OCI-LY7 (cell line): ENCODE results near the gene SYVN1. TPM values are rescaled to one million over a fixed set of nuclear protein-coding genes. Genes with fewer than 3 reads are reported as not detected.

Source experiments
- BruUV-seq: library from RNA; stranded (reverse); fragments of 400-500 nt; replicated peaks from 2 replicates; lab custom pipeline; 2021; lab: Mats Ljungman, UMichigan
- CTCF ChIA-PET: fragments of 300-600 bp; sonication (Branson Sonifier 250); formaldehyde crosslinking; loops from one replicate; lab custom pipeline; 2022; ENCODE audit warnings: antibody characterized with exemption; ENCODE audit not compliant: unreplicated experiment; lab: Charles Lee
- POLR2A ChIA-PET: fragments of 300-600 bp; sonication (Branson Sonifier 250); formaldehyde crosslinking; loops from one replicate; lab custom pipeline; 2022; ENCODE audit warnings: antibody characterized with exemption; lab: Charles Lee
- DNase-seq: peaks from one replicate; pipeline ENCODE4 v3.0.0-alpha.2; 2015; ENCODE audit warnings: low spot score
- H2AFZ ChIP-seq: fragments of 200-600 bp; sonication (generic), shearing (Covaris generic); 2 replicates; pipeline ENCODE4 v1.6.1; 2014; ENCODE audit warnings: mild to moderate bottlenecking, antibody characterized with exemption, low read length, moderate library complexity
- H3K27ac ChIP-seq: fragments of 200-600 bp; sonication (generic); 2 replicates; pipeline ENCODE4 v1.5.1; 2014; ENCODE audit warnings: mixed run types, low read depth, mild to moderate bottlenecking, moderate library complexity, low read length, inconsistent platforms; ENCODE audit not compliant: poor library complexity, severe bottlenecking
- H3K36me3 ChIP-seq: fragments of 200-600 bp; sonication (generic); 2 replicates; pipeline ENCODE4 v1.6.1; 2014; ENCODE audit warnings: mild to moderate bottlenecking, antibody characterized with exemption, low read length, moderate library complexity, mixed read lengths; ENCODE audit not compliant: insufficient read depth
- H3K4me1 ChIP-seq: fragments of 200-600 bp; sonication (generic); 2 replicates; pipeline ENCODE4 v1.5.1; 2014; ENCODE audit warnings: mild to moderate bottlenecking, low read length; ENCODE audit not compliant: insufficient read depth, poor library complexity, severe bottlenecking
- H3K4me2 ChIP-seq: fragments of 200-600 bp; sonication (generic); 2 replicates; pipeline ENCODE4 v1.6.1; 2014; ENCODE audit warnings: mild to moderate bottlenecking, low read length
- H3K4me3 ChIP-seq: fragments of 200-600 bp; sonication (generic); 2 replicates; pipeline ENCODE4 v1.5.1; 2014; ENCODE audit warnings: mild to moderate bottlenecking, low read depth, low read length; ENCODE audit not compliant: poor library complexity, severe bottlenecking
- H3K79me2 ChIP-seq: fragments of 200-600 bp; sonication (generic); 2 replicates; pipeline ENCODE4 v1.6.1; 2016; ENCODE audit warnings: low read depth, mild to moderate bottlenecking, low read length, moderate library complexity, mixed read lengths; ENCODE audit not compliant: insufficient read depth
- H3K9me2 ChIP-seq: fragments of 200-600 bp; sonication (generic); 2 replicates; pipeline ENCODE4 v1.6.1; 2016; ENCODE audit warnings: mild to moderate bottlenecking, low read length, mixed read lengths; ENCODE audit not compliant: insufficient read depth
- H3K9me3 ChIP-seq: fragments of 200-600 bp; sonication (generic); 2 replicates; pipeline ENCODE4 v1.6.1; 2014; ENCODE audit warnings: mild to moderate bottlenecking, mixed run types, low read length, mixed read lengths
- H4K20me1 ChIP-seq: fragments of 200-600 bp; sonication (generic); 2 replicates; pipeline ENCODE4 v1.6.1; 2014; ENCODE audit warnings: mild to moderate bottlenecking, antibody characterized with exemption, low read length, moderate library complexity, mixed read lengths; ENCODE audit not compliant: insufficient read depth
- EZH2phosphoT487 ChIP-seq: fragments of 200-600 bp; sonication (generic); IDR thresholded peaks from 2 replicates; pipeline ENCODE4 v1.6.1; 2018; ENCODE audit warnings: low read depth, borderline replicate concordance, mild to moderate bottlenecking, mixed run types, antibody characterized with exemption, low read length, moderate library complexity, mixed read lengths
- intact Hi-C: fragments of 100-400 bp; cut with micrococcal nuclease; formaldehyde crosslinking; loops from one replicate; pipeline ENCODE4 v1.10.0; 2022; ENCODE audit not compliant: unreplicated experiment
- total RNA-seq, 2 experiments: library from RNA; depleted of rRNA in 1 of 2; stranded (reverse); fragments of >200 nt in 1 of 2; shearing (Covaris generic) in 1 of 2; gene quantifications; 2 replicates each; pipeline ENCODE4 v1.2.3, GENCODE V29; 2014 to 2022
- TF ChIP-seq, protein P1 (sequence below): fragments of 200-600 bp; sonication (generic); conservative IDR thresholded peaks from 2 replicates; pipeline ENCODE4 v1.5.1; 2014; ENCODE audit warnings: mild to moderate bottlenecking, antibody characterized with exemption, low read length, moderate library complexity, mixed read lengths

The SYVN1 gene
- total RNA-seq, 2 experiments from 2014 or later = 134 to 310 TPM

GRCh38 chr11:65136515-65137096, 2.3 kb upstream of the SYVN1 start:
- H3K4me2 ChIP-seq = peak overlapping the region; percentile 99
- no peaks in the 10 kb centered on the region for H3K9me3 ChIP-seq
- H3K4me1 ChIP-seq = peaks cover 21% of the 10 kb centered on the region
- POLR2A ChIA-PET = interaction anchor here (1.5 to 6.1 kb wide), 4 partner anchors 11 to 213 kb away, joined by 5 to 47 read pairs (median 10); partner anchors contain the start of genes FAU, MRPL49, PPP2R5B and SPDYC
- peaks cover 31% of the 10 kb centered on the region for H3K79me2 ChIP-seq
- no peak for DNase-seq
- H3K9me2 ChIP-seq = no peaks in the 10 kb centered on the region
- TF ChIP-seq, protein P1, sequence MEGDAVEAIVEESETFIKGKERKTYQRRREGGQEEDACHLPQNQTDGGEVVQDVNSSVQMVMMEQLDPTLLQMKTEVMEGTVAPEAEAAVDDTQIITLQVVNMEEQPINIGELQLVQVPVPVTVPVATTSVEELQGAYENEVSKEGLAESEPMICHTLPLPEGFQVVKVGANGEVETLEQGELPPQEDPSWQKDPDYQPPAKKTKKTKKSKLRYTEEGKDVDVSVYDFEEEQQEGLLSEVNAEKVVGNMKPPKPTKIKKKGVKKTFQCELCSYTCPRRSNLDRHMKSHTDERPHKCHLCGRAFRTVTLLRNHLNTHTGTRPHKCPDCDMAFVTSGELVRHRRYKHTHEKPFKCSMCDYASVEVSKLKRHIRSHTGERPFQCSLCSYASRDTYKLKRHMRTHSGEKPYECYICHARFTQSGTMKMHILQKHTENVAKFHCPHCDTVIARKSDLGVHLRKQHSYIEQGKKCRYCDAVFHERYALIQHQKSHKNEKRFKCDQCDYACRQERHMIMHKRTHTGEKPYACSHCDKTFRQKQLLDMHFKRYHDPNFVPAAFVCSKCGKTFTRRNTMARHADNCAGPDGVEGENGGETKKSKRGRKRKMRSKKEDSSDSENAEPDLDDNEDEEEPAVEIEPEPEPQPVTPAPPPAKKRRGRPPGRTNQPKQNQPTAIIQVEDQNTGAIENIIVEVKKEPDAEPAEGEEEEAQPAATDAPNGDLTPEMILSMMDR = no peak
- TF ChIP-seq EZH2phosphoT487 = no peak
- H4K20me1 ChIP-seq = no peaks in the 10 kb centered on the region
- peak overlapping the region; percentile 98 for H3K27ac ChIP-seq
- H3K36me3 ChIP-seq = peaks cover 24% of the 10 kb centered on the region
- H2AFZ ChIP-seq = peak overlapping the region; percentile 42; the same call in 1 of the 2 replicates
- CTCF ChIA-PET = interaction anchor here (1.5 kb wide), 1 partner anchor 45 kb away, joined by 5 read pairs; the partner anchor contains the start of gene CAPN1
- H3K4me3 ChIP-seq = peak overlapping the region; percentile 98
- intact Hi-C loops = no loop called here
- no TSS peak for BruUV-seq

DNA sequence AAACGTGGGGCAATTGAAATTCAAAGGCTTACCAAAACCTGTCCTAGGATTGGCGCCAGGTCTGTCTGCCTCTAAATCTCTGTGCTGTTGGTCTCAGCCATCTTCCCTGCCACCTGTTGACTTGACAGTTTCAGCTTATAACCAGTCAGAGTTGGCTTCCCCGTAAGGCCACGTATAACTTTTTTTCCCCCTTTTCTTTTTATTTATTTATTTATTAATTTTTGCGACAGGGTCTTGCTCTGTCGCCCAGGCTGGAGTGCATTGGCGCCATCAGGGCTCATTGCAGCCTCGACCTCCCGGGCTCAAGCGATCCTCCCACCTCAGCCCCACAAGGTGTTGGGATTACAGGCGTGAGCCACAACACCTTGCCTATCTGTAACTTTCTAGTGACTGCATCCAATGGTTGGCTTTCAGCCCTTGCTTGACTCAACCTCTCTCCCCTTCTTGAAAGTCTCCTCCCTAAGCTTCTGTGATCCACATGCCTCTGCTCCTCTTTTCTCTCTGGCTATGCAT, 1.4 kb upstream of the SYVN1 start:
- ChIA-PET CTCF (interaction anchor here (1.5 kb wide), 1 partner anchor 46 kb away, joined by 5 read pairs; the partner anchor contains the start of gene CAPN1), POLR2A (interaction anchor here (0.5 to 6.1 kb wide), 15 partner anchors 11 to 437 kb away, joined by 3 to 47 read pairs (median 4); partner anchors contain the start of genes ARL2, CAPN1, FAM89B and FAU)
- intact Hi-C loops = no loop called here
- H3K36me3 ChIP-seq = peaks cover 33% of the 10 kb centered on the region
- peak overlapping the region; percentile 98 for H3K4me3 ChIP-seq
- no peaks in the 10 kb centered on the region for H3K9me3 ChIP-seq
- DNase-seq = no peak
- BruUV-seq = no TSS peak
- H3K4me1 ChIP-seq = peaks cover 31% of the 10 kb centered on the region
- TF ChIP-seq, protein P1 = no peak
- no peak for TF ChIP-seq EZH2phosphoT487
- peaks cover 40% of the 10 kb centered on the region for H3K79me2 ChIP-seq
- no peaks in the 10 kb centered on the region for H3K9me2 ChIP-seq
- peak overlapping the region; percentile 99 for H3K4me2 ChIP-seq
- H4K20me1 ChIP-seq = no peaks in the 10 kb centered on the region
- H2AFZ ChIP-seq = peak overlapping the region; percentile 42; the same call in 1 of the 2 replicates
- peak overlapping the region; percentile 98 for H3K27ac ChIP-seq
